ENCODE results near the gene CERS2.

The CERS2 gene

DNA sequence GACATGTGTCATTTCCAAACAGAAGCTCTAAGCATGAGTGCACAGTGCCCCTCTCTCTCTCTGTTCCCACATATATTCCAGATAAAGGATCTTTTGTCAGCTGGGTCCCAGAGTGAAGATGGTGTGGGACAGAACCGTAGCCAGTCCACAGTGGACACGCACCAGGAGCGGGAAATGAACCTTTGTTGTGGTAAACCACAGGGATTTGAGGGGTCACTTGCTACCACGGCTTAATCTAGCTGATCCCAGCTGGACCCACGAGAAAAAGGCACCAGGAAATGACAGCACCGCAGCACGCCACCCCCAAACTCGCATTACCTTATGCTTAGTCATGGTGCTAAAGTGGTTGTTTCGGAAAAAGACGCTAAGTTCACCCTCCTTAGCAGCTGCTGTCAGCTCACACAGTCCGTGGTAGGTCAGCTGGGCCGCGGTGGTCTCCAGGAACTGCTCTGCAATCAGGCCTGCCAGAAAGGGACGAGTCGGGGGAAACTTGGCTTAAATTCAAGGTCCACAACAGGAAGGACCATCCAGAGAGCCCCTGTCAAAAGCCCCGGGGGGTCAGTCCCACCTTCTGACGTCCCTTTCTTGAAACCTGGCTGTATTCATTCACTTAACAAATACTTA, 24.5 kb upstream of the CERS2 start:
- in situ Hi-C loops (cut with HindIII; ENCODE audit: low sequenced_read_pairs): no loop called here

DNA sequence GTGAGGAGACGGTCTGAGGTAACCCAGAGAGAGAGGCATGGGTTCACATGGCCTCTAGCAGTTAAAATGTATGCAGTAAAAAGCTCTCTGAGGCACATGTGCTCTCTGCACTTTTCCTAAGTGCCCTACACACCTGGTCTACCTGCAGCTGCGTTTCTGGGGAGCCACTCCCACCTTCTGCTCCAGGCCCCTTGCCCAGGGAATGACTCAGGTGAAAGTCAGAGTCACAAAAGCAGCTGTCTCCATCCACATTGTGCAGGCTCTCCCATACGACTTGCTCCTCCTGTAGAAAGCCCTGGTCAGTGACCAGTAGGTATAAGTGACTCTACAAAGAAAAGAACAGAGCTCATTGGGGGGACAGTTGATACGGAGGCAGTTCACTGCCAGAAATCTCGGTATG, 23.3 kb upstream of the CERS2 start:
- in situ Hi-C loops (cut with HindIII; ENCODE audit: low sequenced_read_pairs): no loop called here

- in situ Hi-C loops (cut with HindIII; ENCODE audit: low sequenced_read_pairs): no loop called here
Measured at GRCh38 chr1:150997126-150997872, 22.7 kb upstream of the CERS2 start.

GRCh38 chr1:150995896-150996295, 21.3 kb upstream of the CERS2 start:
- in situ Hi-C loops (cut with HindIII; ENCODE audit: low sequenced_read_pairs): no loop called here

- in situ Hi-C loops (cut with HindIII; ENCODE audit: low sequenced_read_pairs): no loop called here
Measured at GRCh38 chr1:150995460-150995859, 20.8 kb upstream of the CERS2 start.

- in situ Hi-C loops (cut with HindIII; ENCODE audit: low sequenced_read_pairs): no loop called here
Measured at GRCh38 chr1:150994248-150994647, 19.6 kb upstream of the CERS2 start.

GRCh38 chr1:150992626-150993025, 18.0 kb upstream of the CERS2 start:
- in situ Hi-C loops (cut with HindIII; ENCODE audit: low sequenced_read_pairs): no loop called here

GRCh38 chr1:150987924-150988323, 13.3 kb upstream of the CERS2 start:
- in situ Hi-C loops (cut with HindIII; ENCODE audit: low sequenced_read_pairs): no loop called here

- in situ Hi-C loops (cut with HindIII; ENCODE audit: low sequenced_read_pairs): no loop called here
Measured at GRCh38 chr1:150985179-150985825, 10.7 kb upstream of the CERS2 start.

DNA sequence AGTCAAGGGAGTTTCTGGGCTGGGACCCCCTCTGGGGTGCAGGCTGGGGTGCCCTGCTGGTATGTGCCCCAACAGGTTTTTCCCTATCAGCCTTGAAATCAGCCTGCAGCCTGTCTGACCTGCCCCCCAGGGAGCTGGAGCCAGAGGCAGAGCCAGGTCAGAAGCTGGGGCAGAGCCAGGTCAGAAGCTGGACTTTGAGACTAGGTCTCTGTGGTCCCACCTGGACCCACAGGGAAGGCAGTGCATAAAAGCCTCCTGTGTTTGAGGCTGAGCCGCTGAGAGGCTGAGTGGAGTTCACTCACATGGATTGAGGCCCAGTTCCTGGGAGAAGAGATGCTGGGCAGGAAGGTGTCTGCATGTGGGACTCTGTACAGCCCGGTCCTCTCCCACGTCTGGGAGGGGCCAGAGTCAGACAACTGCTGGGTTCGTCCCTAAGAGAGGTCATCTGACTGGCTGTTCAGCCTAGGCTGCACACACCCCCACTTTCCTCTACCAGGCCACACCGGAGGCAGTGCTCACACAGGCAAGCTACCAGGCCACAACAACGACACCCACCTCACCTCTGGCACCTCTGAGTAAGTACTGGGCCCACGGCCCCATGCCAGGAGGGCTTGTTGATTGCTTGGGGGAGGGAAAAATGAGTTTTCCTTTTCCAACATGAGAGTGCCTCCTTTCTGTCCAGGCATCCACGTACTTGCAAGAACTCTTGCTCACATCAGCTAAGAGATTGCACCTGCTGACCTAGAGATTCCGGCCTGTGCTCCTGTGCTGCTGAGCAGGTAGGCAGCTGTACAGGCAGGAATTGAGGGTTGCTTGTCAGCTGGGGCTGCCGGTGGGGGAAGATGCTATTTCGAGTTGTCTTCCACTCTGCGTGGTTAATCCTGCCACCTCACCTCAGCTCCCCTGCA, 7.4 kb upstream of the CERS2 start, which contains the start of gene ANXA9:
ANXA9 (plus strand) TSS at position 488 of the 908 bp plus-strand sequence. CDS start 814 bp downstream, outside the sequence.
- in situ Hi-C loops (cut with HindIII; ENCODE audit: low sequenced_read_pairs): loop anchor here (5.0 kb wide), 1 partner anchor 35 kb away; no protein-coding TSS in a partner anchor

GRCh38 chr1:150981177-150981804, 6.7 kb upstream of the CERS2 start:
- in situ Hi-C loops (cut with HindIII; ENCODE audit: low sequenced_read_pairs): loop anchor here (5.0 kb wide), 1 partner anchor 34 kb away; no protein-coding TSS in a partner anchor

- in situ Hi-C loops (cut with HindIII; ENCODE audit: low sequenced_read_pairs): loop anchor here (5.0 kb wide), 1 partner anchor 32 kb away; no protein-coding TSS in a partner anchor
Measured at GRCh38 chr1:150979092-150980056, 4.7 kb upstream of the CERS2 start.

- in situ Hi-C loops (cut with HindIII; ENCODE audit: low sequenced_read_pairs): no loop called here
Measured at GRCh38 chr1:150976879-150977694, 2.5 kb upstream of the CERS2 start.

GRCh38 chr1:150976401-150976821, 1.8 kb upstream of the CERS2 start:
- in situ Hi-C loops (cut with HindIII; ENCODE audit: low sequenced_read_pairs): no loop called here

DNA sequence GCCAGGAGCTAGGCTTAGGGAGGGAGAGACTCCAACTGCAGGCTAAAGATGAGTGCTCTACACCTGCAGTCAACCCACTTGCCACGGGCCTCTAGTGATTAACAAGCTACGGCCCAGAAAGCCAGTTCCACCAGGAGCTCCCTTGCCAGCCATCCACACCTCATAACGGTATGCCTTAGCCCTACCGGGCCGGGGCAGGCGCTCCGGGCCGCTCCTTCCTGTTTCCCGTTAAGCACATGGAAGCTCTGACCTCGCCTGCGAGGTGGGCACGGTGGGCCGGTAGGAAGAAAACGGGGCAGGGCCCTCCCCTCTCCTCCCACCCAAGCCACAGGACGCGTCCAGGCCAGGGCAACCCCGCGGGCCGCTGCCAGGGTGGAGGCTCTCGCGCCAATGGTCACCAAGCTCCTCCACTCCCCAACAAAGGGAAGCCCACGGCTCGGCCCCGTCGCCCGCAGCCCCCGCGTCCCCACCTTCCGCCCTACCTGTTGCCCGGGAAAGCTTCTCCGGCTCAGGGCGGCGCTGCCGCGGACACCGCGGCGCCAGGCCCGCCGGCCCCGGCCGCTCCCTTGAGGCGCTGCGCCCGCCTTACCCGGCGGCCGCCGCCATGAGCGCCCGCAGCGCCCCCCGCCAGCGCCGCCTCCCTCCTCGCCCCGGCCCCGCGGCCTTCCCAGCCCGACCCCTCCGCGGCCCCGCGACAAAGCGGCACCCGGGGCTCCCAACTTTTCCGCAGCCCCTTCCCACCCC, 627 bp downstream of the CERS2 start:
- in situ Hi-C loops (cut with HindIII; ENCODE audit: low sequenced_read_pairs): no loop called here

GRCh38 chr1:150973258-150973835, 1.3 kb downstream of the CERS2 start:
- in situ Hi-C loops (cut with HindIII; ENCODE audit: low sequenced_read_pairs): no loop called here

DNA sequence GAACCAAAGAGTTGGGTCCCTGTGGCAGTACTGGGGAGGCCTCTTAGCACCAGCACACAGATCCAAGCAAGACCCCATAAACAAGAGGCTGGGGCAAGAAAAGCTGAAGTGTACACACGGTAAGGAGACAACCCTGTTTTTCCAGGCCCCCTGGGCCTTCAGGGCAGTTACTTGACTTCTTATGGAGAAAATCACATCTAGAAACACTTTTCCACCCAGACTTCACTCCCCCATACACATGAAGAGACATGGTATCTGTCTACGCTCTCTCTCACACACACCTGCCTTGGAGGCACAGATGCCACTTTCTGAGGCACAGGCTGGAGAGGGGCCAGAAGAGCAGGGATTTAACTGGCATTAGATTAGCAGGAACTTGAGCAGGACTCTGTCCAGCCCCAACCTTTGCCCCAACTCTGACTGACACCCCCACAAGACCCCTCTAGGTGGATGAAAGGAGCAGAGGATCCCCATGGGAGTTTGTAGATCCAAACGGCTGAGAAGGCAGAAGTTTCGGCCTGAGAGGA, 2.2 kb downstream of the CERS2 start:
- in situ Hi-C loops (cut with HindIII; ENCODE audit: low sequenced_read_pairs): no loop called here
